Measurements from ENCODE around the gene MCRIP2. TPM values are rescaled to one million over a fixed set of nuclear protein-coding genes. Genes with fewer than 3 reads are reported as not detected.

Gene MCRIP2
- total and polyA plus RNA-seq, 9 of the 15 experiments (the other 6 are each of a cell fraction or from before 2014, with no cell fraction given), result 0.80 to 120 (median 35.2) TPM

DNA sequence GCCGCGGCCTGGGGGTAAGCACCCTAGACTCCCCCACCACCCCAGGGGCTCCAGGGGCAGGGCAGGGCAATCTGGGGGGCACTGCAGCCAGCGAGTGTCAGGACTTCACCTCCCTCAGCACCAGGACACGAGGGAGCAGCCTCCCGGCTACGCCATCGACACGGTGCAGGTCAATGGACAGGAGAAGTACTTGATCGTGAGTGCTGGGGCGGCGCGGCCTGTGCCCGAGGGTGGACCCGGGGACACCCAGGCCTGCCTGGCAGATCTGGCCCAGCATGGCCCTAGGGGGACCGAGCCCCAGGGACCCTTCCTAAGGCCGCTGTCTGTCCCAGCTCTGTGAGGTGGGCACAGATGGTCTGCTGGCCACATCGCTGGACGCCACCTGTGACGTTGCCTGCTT, 30.7 kb downstream of the MCRIP2 start:
- no peaks in the 10 kb centered on the region for H3K9me1 ChIP-seq (ENCODE audit: control insufficient read depth, insufficient read depth, low read length)
- no TSS peak for BruUV-seq (replicated peaks)
- in situ Hi-C loops (cut with MboI) (loop anchor here (10.0 kb wide), 1 partner anchor 278 kb away; the partner anchor contains the start of gene NME4), intact Hi-C loops (cut with micrococcal nuclease) (no loop called here)
- H2AFZ ChIP-seq (ENCODE audit: low read depth, low read length), result no peak overlapping the region
- peaks cover 23 to 98% of the 10 kb centered on the region in 2 experiments for H3K4me1 ChIP-seq (replicated peaks in 1 of 2; ENCODE audit: control insufficient read depth in 2 of 2, insufficient read depth in 2 of 2, low read length in 2 of 2)
- H3K9ac ChIP-seq (ENCODE audit: insufficient read depth in 1 of 2, low read depth in 2 of 2, low read length in 2 of 2), result no peak overlapping the region; a peak in 1 of 4 replicates
- 0 out of 2 replicates have a peak, but pooled peaks cover 4% of the 10 kb centered on the region for H4K20me1 ChIP-seq (replicated peaks; ENCODE audit: control insufficient read depth, insufficient read depth, low read length)
- H3K27ac ChIP-seq (ENCODE audit: extremely low read depth, low read depth, low read length), result no peak overlapping the region
- H3K36me3 ChIP-seq (ENCODE audit: control insufficient read depth, insufficient read depth, low read length), result peaks cover 62% of the 10 kb centered on the region
- H3K4me2 ChIP-seq (ENCODE audit: insufficient read depth, low read length), result no peak overlapping the region
- FAIRE-seq (no peak), DNase-seq (ENCODE audit: extremely low read depth in 1 of 4, low spot score in 3 of 4) (no peak), ATAC-seq (no peak)
- 98% methylated on average over 7 of the region's 19 CpGs for WGBS (ENCODE audit: insufficient coverage, low coverage, missing lambda C conversion rate)
- H3K79me2 ChIP-seq (ENCODE audit: control insufficient read depth, insufficient read depth, low read length), result peaks cover 28% of the 10 kb centered on the region
- POLR2A ChIA-PET, result interaction anchor here (0.7 to 1.6 kb wide), 3 partner anchors 10 to 84 kb away, joined by 3 to 5 read pairs (median 4); no protein-coding TSS in a partner anchor
- no peaks in the 10 kb centered on the region for H3K9me3 ChIP-seq (replicated peaks; ENCODE audit: control insufficient read depth, insufficient read depth, low read depth, low read length)
- H3K27me3 ChIP-seq (ENCODE audit: control insufficient read depth in 2 of 2, insufficient read depth in 2 of 2, low read length in 2 of 2), result no peaks in the 10 kb centered on the region
- CTCF ChIA-PET (ENCODE audit: low intra/inter-chr PET ratio), result interaction anchor here (0.6 kb wide), 1 partner anchor 93 kb away, joined by 3 read pairs; no protein-coding TSS in a partner anchor
- no peak overlapping the region for H3K4me3 ChIP-seq
- TF ChIP-seq NR2C2 (CRISPR knock-in tag; IDR thresholded peaks at IDR 0.05) (no peak), NR2C2 (tag; IDR thresholded peaks at IDR 0.05) (no peak), ZFP36 (IDR thresholded peaks at IDR 0.05; ENCODE audit: low read depth, low read length, partially characterized antibody) (no peak), PML (IDR thresholded peaks at IDR 0.05; ENCODE audit: low read length) (no peak), POLR2A (conservative IDR thresholded peaks at IDR 0.05) (no peak), TSHZ1 (CRISPR knock-in tag; IDR thresholded peaks at IDR 0.05) (no peak), ZNF589 (CRISPR knock-in tag; IDR thresholded peaks at IDR 0.05; ENCODE audit: low read depth) (no peak), PYGO2 (tag; IDR thresholded peaks at IDR 0.05) (no peak), BDP1 (IDR thresholded peaks at IDR 0.05; ENCODE audit: insufficient read depth, insufficient read length) (no peak), XRCC4 (IDR thresholded peaks at IDR 0.05; ENCODE audit: extremely low read depth, insufficient read depth, insufficient read length) (no peak), SMARCA4 (IDR thresholded peaks at IDR 0.05) (no peak), MAZ (CRISPR knock-in tag; conservative IDR thresholded peaks at IDR 0.05 in 1 of 2, IDR thresholded peaks at IDR 0.05 in 1 of 2) (no peak), NONO (IDR thresholded peaks at IDR 0.05; ENCODE audit: low read depth in 2 of 2, low read length in 1 of 2) (no peak), CBX5 (IDR thresholded peaks at IDR 0.05; ENCODE audit: borderline replicate concordance, low read depth) (no peak), YY1 (IDR thresholded peaks at IDR 0.05; ENCODE audit: borderline replicate concordance in 1 of 3, control insufficient read depth in 1 of 3, extremely low read depth in 1 of 3, insufficient read depth in 3 of 3, insufficient read length in 1 of 3, insufficient replicate concordance in 2 of 3, low read depth in 1 of 3, low read length in 2 of 3) (no peak), ZNF778 (CRISPR knock-in tag; IDR thresholded peaks at IDR 0.05) (no peak), FOXM1 (IDR thresholded peaks at IDR 0.05; ENCODE audit: low read depth) (no peak), FOXM1 (CRISPR knock-in tag; IDR thresholded peaks at IDR 0.05; ENCODE audit: low read depth) (no peak)
- TF ChIP-seq, protein P1, sequence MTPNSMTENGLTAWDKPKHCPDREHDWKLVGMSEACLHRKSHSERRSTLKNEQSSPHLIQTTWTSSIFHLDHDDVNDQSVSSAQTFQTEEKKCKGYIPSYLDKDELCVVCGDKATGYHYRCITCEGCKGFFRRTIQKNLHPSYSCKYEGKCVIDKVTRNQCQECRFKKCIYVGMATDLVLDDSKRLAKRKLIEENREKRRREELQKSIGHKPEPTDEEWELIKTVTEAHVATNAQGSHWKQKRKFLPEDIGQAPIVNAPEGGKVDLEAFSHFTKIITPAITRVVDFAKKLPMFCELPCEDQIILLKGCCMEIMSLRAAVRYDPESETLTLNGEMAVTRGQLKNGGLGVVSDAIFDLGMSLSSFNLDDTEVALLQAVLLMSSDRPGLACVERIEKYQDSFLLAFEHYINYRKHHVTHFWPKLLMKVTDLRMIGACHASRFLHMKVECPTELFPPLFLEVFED (CRISPR knock-in tag; conservative IDR thresholded peaks at IDR 0.05), result no peak
